Vagina (tissue), 2 donors: Measurements from ENCODE around the gene OR8S1. TPM values are rescaled to one million over a fixed set of nuclear protein-coding genes. Genes with fewer than 3 reads are reported as not detected.

Source experiments
- DNase-seq, 2 donors: peaks; one replicate each; pipeline ENCODE4 v3.0.0-alpha.2; 2017; ENCODE audit errors: extremely low spot score in 2 of 2
- H3K27ac ChIP-seq: fragments of 200-600 bp; sonication (generic); one replicate; pipeline ENCODE4 v1.5.1; 2019
- H3K27me3 ChIP-seq: fragments of 200-600 bp; sonication (generic); one replicate; pipeline ENCODE4 v1.5.1; 2019
- H3K36me3 ChIP-seq, 2 donors: fragments of 200-600 bp; sonication (generic); one replicate each; pipeline ENCODE4 v1.5.1; 2017 to 2019
- H3K4me1 ChIP-seq: fragments of 200-600 bp; sonication (generic); one replicate; pipeline ENCODE4 v1.5.1; 2019
- H3K4me3 ChIP-seq, 2 donors: fragments of 200-600 bp; sonication (generic); 1 replicate in 1 of 2; 2 replicates in 1 of 2; pipeline ENCODE4 v1.5.1; 2016 to 2019
- H3K9me3 ChIP-seq: fragments of 200-600 bp; sonication (generic); one replicate; pipeline ENCODE4 v1.5.1; 2019
- POLR2A ChIP-seq, 2 donors: fragments of 450-650 bp; IDR thresholded peaks; one replicate each; pipeline ENCODE4 v1.6.1; 2017; ENCODE audit warnings: antibody characterized with exemption in 2 of 2, mild to moderate bottlenecking in 2 of 2, moderate library complexity in 2 of 2
- POLR2AphosphoS5 ChIP-seq, 2 donors: sonication (generic); formaldehyde crosslinking; IDR thresholded peaks; one replicate each; pipeline ENCODE4 v1.9.0; 2017; ENCODE audit warnings: antibody characterized with exemption in 2 of 2, mild to moderate bottlenecking in 2 of 2, low read depth in 1 of 2; ENCODE audit not compliant: insufficient read depth in 1 of 2
- intact Hi-C: fragments of 100-400 bp; cut with DNase I; formaldehyde crosslinking; loops from one replicate; pipeline ENCODE4 v1.15.1; 2023
- total RNA-seq: library from RNA; depleted of rRNA; stranded (reverse); fragments of >200 nt; gene quantifications from one replicate; pipeline ENCODE4 v1.2.3, GENCODE V29; 2016
- TF ChIP-seq, protein P1 (sequence below), 3 experiments: fragments of 450-650 bp in 2 of 3; fragments of 200-600 bp in 1 of 3; sonication (generic) in 1 of 3; IDR thresholded peaks; one replicate each; pipeline ENCODE4 v1.5.1; 2017 to 2019; ENCODE audit warnings: antibody characterized with exemption in 3 of 3, mild to moderate bottlenecking in 2 of 3, moderate library complexity in 2 of 3

OR8S1 gene
- total RNA-seq, 1 donor from 2014 or later: not detected

DNA sequence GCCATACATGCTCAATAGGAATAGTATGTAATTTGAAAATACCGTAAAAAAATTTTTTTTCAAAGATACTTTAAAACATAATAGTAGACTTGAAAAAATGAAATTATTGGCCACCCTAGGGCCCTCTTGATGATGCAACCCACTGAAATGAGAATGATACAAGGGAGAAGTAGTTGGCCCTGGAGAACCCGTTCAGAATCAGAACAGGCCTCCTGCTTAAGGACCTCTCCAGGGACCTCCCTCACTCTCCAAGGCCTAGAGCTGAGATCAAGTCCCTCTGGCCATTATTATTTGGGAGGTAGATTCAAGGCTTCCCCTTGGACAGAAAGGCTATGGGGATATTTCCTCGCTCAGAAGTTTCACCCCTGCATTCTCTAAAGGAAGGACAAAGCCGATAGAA is 32.5 kb downstream of the OR8S1 start:
- intact Hi-C loops: no loop called here
- no peaks in the 10 kb centered on the region for H3K4me1 ChIP-seq
- no peaks in the 10 kb centered on the region for H3K36me3 ChIP-seq
- no peak overlapping the region for H3K27ac ChIP-seq
- H3K4me3 ChIP-seq: no peak overlapping the region
- H3K9me3 ChIP-seq: no peaks in the 10 kb centered on the region
- no peaks in the 10 kb centered on the region for H3K27me3 ChIP-seq
- no peak for DNase-seq
- TF ChIP-seq, protein P1, sequence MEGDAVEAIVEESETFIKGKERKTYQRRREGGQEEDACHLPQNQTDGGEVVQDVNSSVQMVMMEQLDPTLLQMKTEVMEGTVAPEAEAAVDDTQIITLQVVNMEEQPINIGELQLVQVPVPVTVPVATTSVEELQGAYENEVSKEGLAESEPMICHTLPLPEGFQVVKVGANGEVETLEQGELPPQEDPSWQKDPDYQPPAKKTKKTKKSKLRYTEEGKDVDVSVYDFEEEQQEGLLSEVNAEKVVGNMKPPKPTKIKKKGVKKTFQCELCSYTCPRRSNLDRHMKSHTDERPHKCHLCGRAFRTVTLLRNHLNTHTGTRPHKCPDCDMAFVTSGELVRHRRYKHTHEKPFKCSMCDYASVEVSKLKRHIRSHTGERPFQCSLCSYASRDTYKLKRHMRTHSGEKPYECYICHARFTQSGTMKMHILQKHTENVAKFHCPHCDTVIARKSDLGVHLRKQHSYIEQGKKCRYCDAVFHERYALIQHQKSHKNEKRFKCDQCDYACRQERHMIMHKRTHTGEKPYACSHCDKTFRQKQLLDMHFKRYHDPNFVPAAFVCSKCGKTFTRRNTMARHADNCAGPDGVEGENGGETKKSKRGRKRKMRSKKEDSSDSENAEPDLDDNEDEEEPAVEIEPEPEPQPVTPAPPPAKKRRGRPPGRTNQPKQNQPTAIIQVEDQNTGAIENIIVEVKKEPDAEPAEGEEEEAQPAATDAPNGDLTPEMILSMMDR (IDR thresholded peaks at IDR 0.05): no peak
- TF ChIP-seq POLR2AphosphoS5 (IDR thresholded peaks at IDR 0.05; ENCODE audit: insufficient read depth in 1 of 2, low read depth in 1 of 2) (no peak), POLR2A (IDR thresholded peaks at IDR 0.05) (no peak)

DNA sequence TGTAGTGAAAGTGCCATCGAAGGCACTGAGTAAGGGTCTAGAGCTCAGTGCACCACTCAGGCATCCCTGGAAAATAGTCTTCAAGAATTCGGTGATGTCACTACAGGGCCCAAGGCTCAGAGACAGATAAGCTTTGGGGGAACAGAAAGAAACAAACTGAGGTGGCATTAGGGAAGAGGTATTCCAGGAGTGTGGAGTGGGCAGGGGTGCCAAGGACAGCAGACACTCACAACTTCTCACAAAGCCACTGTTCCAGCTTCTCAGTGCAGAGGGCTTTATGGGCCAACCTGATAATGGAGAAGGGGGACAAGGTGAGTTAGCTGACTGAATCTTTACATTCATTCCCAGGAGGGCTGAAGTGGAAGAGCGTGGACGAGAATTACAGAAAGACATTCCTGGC is 42.3 kb downstream of the OR8S1 start:
- Histone ChIP-seq H3K27ac (no peak overlapping the region), H3K27me3 (no peaks in the 10 kb centered on the region), H3K4me1 (no peaks in the 10 kb centered on the region), H3K9me3 (no peaks in the 10 kb centered on the region), H3K36me3 (no peaks in the 10 kb centered on the region), H3K4me3 (no peak overlapping the region)
- no peak for TF ChIP-seq POLR2A (IDR thresholded peaks at IDR 0.05)
- TF ChIP-seq POLR2AphosphoS5 (IDR thresholded peaks at IDR 0.05; ENCODE audit: insufficient read depth in 1 of 2, low read depth in 1 of 2): no peak
- TF ChIP-seq, protein P1 (IDR thresholded peaks at IDR 0.05): no peak
- intact Hi-C loops: no loop called here
- DNase-seq: peak in 1 of 2 donors; percentile 58

DNA sequence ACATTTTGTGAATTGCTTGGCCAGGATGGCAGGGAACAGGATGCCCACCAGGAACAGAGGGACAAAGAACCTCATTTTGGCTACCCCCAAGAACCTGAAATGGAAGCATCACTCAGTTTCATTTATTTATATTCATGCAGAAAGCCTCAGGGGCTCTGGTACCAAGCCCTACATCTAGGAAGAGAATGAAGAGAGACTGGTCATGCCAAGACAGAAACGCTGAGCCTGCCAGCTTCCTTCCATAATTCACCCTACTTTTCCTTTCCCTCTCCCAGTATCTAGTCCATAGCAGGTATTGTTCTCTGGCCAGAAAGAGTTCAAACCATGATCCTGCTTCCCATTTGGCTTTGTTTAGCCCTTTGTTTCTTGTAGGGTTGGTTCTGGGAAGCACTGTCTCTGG is 44.5 kb downstream of the OR8S1 start, which contains the start of gene LALBA:
TSS of gene LALBA (minus strand) at position 101 of the 400 bp plus-strand sequence. CDS start at position 75, 26 bp downstream.
- intact Hi-C loops: no loop called here
- no peak for TF ChIP-seq POLR2AphosphoS5 (IDR thresholded peaks at IDR 0.05; ENCODE audit: insufficient read depth in 1 of 2, low read depth in 1 of 2)
- no peak for TF ChIP-seq POLR2A (IDR thresholded peaks at IDR 0.05)
- TF ChIP-seq, protein P1 (IDR thresholded peaks at IDR 0.05): no peak
- no peaks in the 10 kb centered on the region for H3K27me3 ChIP-seq
- H3K4me3 ChIP-seq: no peak within 1 kb of the TSS
- no peaks in the 10 kb centered on the region for H3K9me3 ChIP-seq
- no peak for DNase-seq
- no peaks in the 10 kb centered on the region for H3K4me1 ChIP-seq
- H3K27ac ChIP-seq: no peak within 1 kb of the TSS
- H3K36me3 ChIP-seq: no peaks in the 10 kb centered on the region

DNA sequence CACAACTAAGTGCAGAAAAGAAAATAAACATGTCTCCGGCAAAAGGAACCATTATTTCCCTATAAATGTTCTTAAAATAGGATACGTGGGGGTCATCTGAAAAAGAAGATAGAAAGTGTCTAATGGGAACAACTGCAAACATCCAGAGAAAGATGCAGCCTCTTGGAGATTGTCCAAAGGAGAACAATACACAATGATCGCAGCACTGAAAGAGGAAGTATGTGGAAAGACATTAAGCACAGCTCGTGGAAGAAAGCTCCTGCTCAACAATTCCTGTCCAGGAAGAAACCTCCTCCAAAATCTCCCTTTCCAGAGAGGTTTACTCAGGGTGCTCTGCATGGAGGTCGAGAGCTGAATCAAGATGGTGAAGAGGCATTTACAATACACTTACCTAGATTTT is 46.9 kb downstream of the OR8S1 start:
- Histone ChIP-seq H3K4me3 (no peak overlapping the region), H3K27ac (no peak overlapping the region), H3K9me3 (no peaks in the 10 kb centered on the region), H3K4me1 (no peaks in the 10 kb centered on the region), H3K36me3 (no peaks in the 10 kb centered on the region), H3K27me3 (no peaks in the 10 kb centered on the region)
- intact Hi-C loops: no loop called here
- no peak for DNase-seq
- TF ChIP-seq, protein P1 (IDR thresholded peaks at IDR 0.05): no peak
- TF ChIP-seq POLR2AphosphoS5 (IDR thresholded peaks at IDR 0.05; ENCODE audit: insufficient read depth in 1 of 2, low read depth in 1 of 2) (no peak), POLR2A (IDR thresholded peaks at IDR 0.05) (no peak)

Other genes starting within 250 kb of the OR8S1 start
- gene ZNF641, start 174.7 kb upstream of the OR8S1 start, total RNA-seq: 15.5 TPM
- not detected for gene ANP32D, start 53.1 kb upstream of the OR8S1 start, total RNA-seq
- gene C12orf54, start 43.1 kb upstream of the OR8S1 start, total RNA-seq: not detected
- gene LALBA, start 44.4 kb downstream of the OR8S1 start, total RNA-seq: not detected
- 86.2 TPM for gene KANSL2, start 156.6 kb downstream of the OR8S1 start, total RNA-seq
- gene CCNT1, start 191.1 kb downstream of the OR8S1 start, total RNA-seq: 58.4 TPM